CD4-positive, alpha-beta T cell treated with Interleukin-1 beta for 1 hour (primary cell): ENCODE data around the gene PVR.
"Not testable (repeated sequence)": the region's sequence is repeated elsewhere in the genome, so short reads cannot be mapped to it uniquely, and the experiment has no call there.

ENCODE experiments used
- DNase-seq, 2 donors: peaks; one replicate each; pipeline ENCODE4 v3.0.0-alpha.2; 2020 to 2022

Gene PVR

GRCh38 chr19:44646049-44646416 is 2.3 kb downstream of the PVR start:
- no peak for DNase-seq

- DNase-seq, result no peak
Observed at GRCh38 chr19:44647144-44647543, 3.4 kb downstream of the PVR start.

GRCh38 chr19:44648631-44649251 is 5.0 kb downstream of the PVR start:
- no peak for DNase-seq

- no peak for DNase-seq
Observed at GRCh38 chr19:44649578-44650145, 6.0 kb downstream of the PVR start.

- no peak for DNase-seq
Observed at GRCh38 chr19:44653343-44653742, 9.6 kb downstream of the PVR start.

- peak; percentile 77 to 87 for DNase-seq
Observed at GRCh38 chr19:44653977-44654774, 10.5 kb downstream of the PVR start.

- peak; percentile 59 to 63 for DNase-seq
Observed at GRCh38 chr19:44657211-44657921, 13.7 kb downstream of the PVR start.

- no peak for DNase-seq
Observed at GRCh38 chr19:44658069-44658733, 14.5 kb downstream of the PVR start.

- no peak for DNase-seq
Observed at GRCh38 chr19:44660081-44660480, 16.4 kb downstream of the PVR start.

- no peak for DNase-seq
Observed at GRCh38 chr19:44661205-44661604, 17.5 kb downstream of the PVR start.

- no peak for DNase-seq
Observed at GRCh38 chr19:44661904-44662303, 18.2 kb downstream of the PVR start.

GRCh38 chr19:44662691-44663385 is 19.1 kb downstream of the PVR start:
- no peak for DNase-seq

- no peak for DNase-seq
Observed at GRCh38 chr19:44663996-44664395, 20.3 kb downstream of the PVR start.

- DNase-seq, result no peak
Observed at GRCh38 chr19:44664976-44665375, 21.3 kb downstream of the PVR start.

- no peak for DNase-seq
Observed at GRCh38 chr19:44666852-44667556, 23.3 kb downstream of the PVR start.

- no peak for DNase-seq
Observed at GRCh38 chr19:44668985-44669764, 25.5 kb downstream of the PVR start.

GRCh38 chr19:44670027-44670426 is 26.3 kb downstream of the PVR start:
- not testable (repeated sequence) for DNase-seq

GRCh38 chr19:44671400-44671799 is 27.7 kb downstream of the PVR start, which contains the start of gene CEACAM19:
CEACAM19 (plus strand) TSS chr19:44671482; CDS start chr19:44671932, 450 bp downstream.
- no peak for DNase-seq

GRCh38 chr19:44672226-44672625 is 28.5 kb downstream of the PVR start:
- no peak for DNase-seq

GRCh38 chr19:44673510-44673909 is 29.8 kb downstream of the PVR start:
- no peak for DNase-seq

- no peak for DNase-seq
Observed at GRCh38 chr19:44675521-44675920, 31.8 kb downstream of the PVR start.
